HEK293T (cell line): ENCODE measurements around the gene URGCP.

Experiments used
- CTCF ChIA-PET: fragments of 350-600 bp; formaldehyde crosslinking; extraction: SDS; loops from one replicate; lab custom pipeline; 2021; ENCODE audit warnings: antibody characterized with exemption, inconsistent platforms; lab: Yijun Ruan, JAX
- POLR2A ChIA-PET: fragments of 350-600 bp; formaldehyde crosslinking; extraction: SDS; loops from one replicate; lab custom pipeline; 2020; ENCODE audit warnings: antibody characterized with exemption, inconsistent platforms; lab: Yijun Ruan, JAX
- DNase-seq: peaks from one replicate; pipeline ENCODE4 v3.0.0; 2012; ENCODE audit warnings: mixed read lengths; ENCODE audit errors: extremely low spot score
- ARNT ChIP-seq: fragments of 450-650 bp; IDR thresholded peaks from 2 replicates; pipeline ENCODE4 v1.6.1; 2017; ENCODE audit warnings: mild to moderate bottlenecking
- BHLHE40 ChIP-seq: fragments of 450-650 bp; IDR thresholded peaks from 2 replicates; pipeline ENCODE4 v1.6.1; 2016; ENCODE audit warnings: mild to moderate bottlenecking, moderate library complexity, borderline replicate concordance
- CTBP1 ChIP-seq: fragments of 450-650 bp; IDR thresholded peaks from 2 replicates; pipeline ENCODE4 v1.6.1; 2016; ENCODE audit warnings: borderline replicate concordance
- ELF4 ChIP-seq: fragments of 450-650 bp; IDR thresholded peaks from 2 replicates; pipeline ENCODE4 v1.6.1; 2017; ENCODE audit warnings: antibody characterized with exemption
- FOXA1 ChIP-seq: fragments of 450-650 bp; IDR thresholded peaks from 2 replicates; pipeline ENCODE4 v1.6.1; 2016; ENCODE audit warnings: mild to moderate bottlenecking
- FOXK2 ChIP-seq: fragments of 450-650 bp; IDR thresholded peaks from 2 replicates; pipeline ENCODE4 v1.6.1; 2016; ENCODE audit warnings: mild to moderate bottlenecking
- FOXM1 ChIP-seq: fragments of 450-650 bp; IDR thresholded peaks from 2 replicates; pipeline ENCODE4 v1.6.1; 2017; ENCODE audit warnings: mild to moderate bottlenecking, borderline replicate concordance
- HDGF ChIP-seq: fragments of 450-650 bp; IDR thresholded peaks from 2 replicates; pipeline ENCODE4 v1.6.1; 2017; ENCODE audit warnings: antibody characterized with exemption, borderline replicate concordance
- L3MBTL2 ChIP-seq: fragments of 450-650 bp; conservative IDR thresholded peaks from 2 replicates; pipeline ENCODE4 v1.6.1; 2016; ENCODE audit warnings: mild to moderate bottlenecking
- LEF1 ChIP-seq: fragments of 450-650 bp; IDR thresholded peaks from 2 replicates; pipeline ENCODE4 v1.6.1; 2017; ENCODE audit warnings: mild to moderate bottlenecking, borderline replicate concordance
- NFRKB ChIP-seq: fragments of 450-650 bp; IDR thresholded peaks from 2 replicates; pipeline ENCODE4 v1.6.1; 2016; ENCODE audit warnings: mild to moderate bottlenecking, moderate library complexity
- PKNOX1 ChIP-seq: fragments of 450-650 bp; IDR thresholded peaks from 2 replicates; pipeline ENCODE4 v1.6.1; 2016
- SP1 ChIP-seq: fragments of 450-650 bp; IDR thresholded peaks from 2 replicates; pipeline ENCODE4 v1.6.1; 2017
- SUZ12 ChIP-seq: fragments of 450-650 bp; IDR thresholded peaks from 2 replicates; pipeline ENCODE4 v1.6.1; 2016; ENCODE audit warnings: mild to moderate bottlenecking
- TARDBP ChIP-seq: fragments of 450-650 bp; IDR thresholded peaks from 2 replicates; pipeline ENCODE4 v1.6.1; 2016
- ZNF384 ChIP-seq: fragments of 450-650 bp; IDR thresholded peaks from 2 replicates; pipeline ENCODE4 v1.6.1; 2016

The URGCP gene

GRCh38 chr7:43849047-43849446 is 57.3 kb downstream of the URGCP start:
- CTCF ChIA-PET, result no interaction called here
- TF ChIP-seq CTBP1 (no peak), PKNOX1 (no peak)

GRCh38 chr7:43847496-43847895 is 58.9 kb downstream of the URGCP start:
- no peak for DNase-seq
- no peak for TF ChIP-seq SP1
- TF ChIP-seq ZNF384, result no peak
- TF ChIP-seq NFRKB, result no peak
- TF ChIP-seq SUZ12, result no peak
- TF ChIP-seq FOXK2, result no peak
- TF ChIP-seq HDGF, result no peak
- TF ChIP-seq FOXM1, result no peak
- no peak for TF ChIP-seq ELF4
- no peak for TF ChIP-seq FOXA1
- TF ChIP-seq CTBP1, result no peak
- no peak for TF ChIP-seq ARNT
- no peak for TF ChIP-seq LEF1
- TF ChIP-seq L3MBTL2, result no peak
- no peak for TF ChIP-seq TARDBP
- TF ChIP-seq BHLHE40, result no peak
- TF ChIP-seq PKNOX1, result no peak
- ChIA-PET CTCF (no interaction called here), POLR2A (no interaction called here)

More at GRCh38 chr7:43849047-43849446, 57.3 kb downstream of the URGCP start:
- no peak for DNase-seq
- POLR2A ChIA-PET, result interaction anchor here (0.7 kb wide), 1 partner anchor 20 kb away, joined by 3 read pairs; the partner anchor contains the start of gene MRPS24

DNA sequence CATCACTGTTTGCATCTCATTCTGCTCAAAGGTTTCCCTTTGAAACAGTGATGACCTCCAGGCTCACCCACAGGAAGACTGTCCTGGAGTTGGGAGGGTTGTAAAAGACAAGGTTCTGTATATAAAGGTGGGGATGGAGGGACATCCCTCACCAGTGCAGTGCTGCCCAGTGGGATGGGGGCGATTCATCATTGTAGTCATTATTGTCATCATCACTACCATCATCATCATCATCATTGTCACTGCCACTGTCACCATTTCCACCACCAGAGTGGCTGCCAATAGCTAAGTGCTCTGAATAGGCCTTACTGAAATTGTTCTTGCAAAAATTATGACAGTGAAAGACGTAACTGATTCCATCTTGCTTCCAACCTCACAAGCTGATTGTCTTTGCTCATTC is 61.7 kb downstream of the URGCP start:
- DNase-seq, result no peak
- TF ChIP-seq BHLHE40 (no peak), SUZ12 (no peak), ELF4 (no peak), CTBP1 (no peak), FOXA1 (no peak), L3MBTL2 (no peak), LEF1 (no peak), PKNOX1 (no peak), ARNT (no peak), NFRKB (no peak), HDGF (no peak), ZNF384 (no peak), FOXK2 (no peak), SP1 (no peak), TARDBP (no peak), FOXM1 (no peak)
- POLR2A ChIA-PET, result interaction anchor here (1.2 kb wide), 1 partner anchor 25 kb away, joined by 4 read pairs; the partner anchor contains the start of gene MRPS24
- CTCF ChIA-PET, result no interaction called here

DNA sequence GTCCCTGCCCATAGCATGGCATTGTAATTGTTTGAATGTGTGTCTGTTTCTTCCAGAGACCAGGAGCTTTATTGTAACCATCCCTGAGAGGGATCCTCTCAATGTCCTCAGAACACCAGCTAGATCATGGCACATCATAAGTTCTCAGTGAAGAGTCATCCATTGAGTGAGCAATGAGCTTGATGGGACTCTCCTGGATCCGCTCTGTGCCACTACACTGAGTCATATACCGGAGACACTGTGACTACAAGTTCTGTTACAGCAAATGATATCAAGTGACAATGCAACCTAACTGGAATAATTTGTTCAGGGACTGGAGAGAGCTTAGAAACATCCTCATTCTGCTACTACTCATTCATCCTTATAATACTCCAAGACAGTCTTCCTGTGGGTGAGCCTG is 62.1 kb downstream of the URGCP start:
- CTCF ChIA-PET, result interaction anchor here (0.6 kb wide), 1 partner anchor 145 kb away, joined by 6 read pairs; no protein-coding TSS in a partner anchor
- POLR2A ChIA-PET, result interaction anchor here (0.8 to 1.2 kb wide), 2 partner anchors 25 to 262 kb away, joined by 4 read pairs; partner anchors contain the start of genes MRPS24 and STK17A
- no peak for DNase-seq
- TF ChIP-seq LEF1 (no peak), ELF4 (no peak), ARNT (no peak), FOXM1 (no peak), SP1 (no peak), PKNOX1 (no peak), CTBP1 (no peak), SUZ12 (no peak), NFRKB (no peak), FOXK2 (no peak), FOXA1 (no peak), HDGF (no peak), BHLHE40 (no peak), ZNF384 (no peak), L3MBTL2 (no peak), TARDBP (no peak)

DNA sequence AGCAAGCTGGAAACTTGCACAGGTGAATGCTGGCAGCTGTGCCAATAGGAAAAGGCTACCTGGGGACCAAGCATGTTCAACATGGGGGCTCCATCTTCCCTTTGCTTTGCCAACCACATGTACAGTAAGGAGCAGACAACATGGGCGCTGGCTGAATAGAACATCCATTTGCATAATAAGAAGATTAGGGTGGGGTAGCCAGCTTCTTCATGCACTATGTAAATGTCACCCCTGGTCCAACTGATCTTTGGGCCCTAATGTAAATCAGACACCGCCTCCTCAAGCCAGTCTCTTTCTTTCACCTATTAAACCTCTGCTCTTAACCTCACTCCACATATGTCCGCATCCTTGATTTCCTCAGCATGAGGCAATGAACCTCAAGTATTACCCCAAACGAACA is 63.1 kb downstream of the URGCP start:
- POLR2A ChIA-PET, result no interaction called here
- CTCF ChIA-PET, result no interaction called here
- no peak for DNase-seq
- no peak for TF ChIP-seq SP1
- TF ChIP-seq FOXK2, result no peak
- no peak for TF ChIP-seq NFRKB
- TF ChIP-seq SUZ12, result no peak
- TF ChIP-seq FOXM1, result no peak
- TF ChIP-seq ZNF384, result no peak
- TF ChIP-seq BHLHE40, result no peak
- no peak for TF ChIP-seq FOXA1
- TF ChIP-seq ARNT, result no peak
- TF ChIP-seq CTBP1, result no peak

DNA sequence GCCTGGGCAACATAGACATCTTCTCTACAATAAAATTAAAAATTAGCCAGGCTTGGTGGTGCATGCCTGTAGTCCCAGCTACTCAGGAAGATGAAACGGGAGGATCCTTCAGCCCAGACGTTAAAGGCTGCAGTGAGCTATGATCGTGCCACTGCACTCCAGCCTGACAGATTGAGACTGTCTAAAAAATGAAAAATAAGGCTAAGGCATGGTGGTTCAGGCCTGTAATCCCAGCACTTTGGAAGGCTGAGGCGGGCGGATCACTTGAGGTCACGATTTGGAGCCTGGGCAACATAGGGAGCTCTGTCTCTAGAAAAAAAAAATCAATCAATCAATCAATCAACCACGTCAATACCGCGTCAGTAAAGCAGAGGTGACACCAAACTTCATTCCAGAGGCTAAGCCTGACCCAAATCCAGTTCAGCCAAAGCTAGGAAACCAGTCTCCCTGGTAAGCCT is 68.2 kb downstream of the URGCP start:
- TF ChIP-seq NFRKB (no peak), BHLHE40 (no peak), TARDBP (no peak), FOXK2 (no peak), FOXA1 (no peak), ELF4 (no peak), LEF1 (no peak), PKNOX1 (peak; percentile 88)
- POLR2A ChIA-PET, result interaction anchor here (0.9 to 1.7 kb wide), 3 partner anchors 12 to 256 kb away, joined by 3 to 8 read pairs (median 3); partner anchors contain the start of gene STK17A
- no peak for DNase-seq
- CTCF ChIA-PET, result interaction anchor here (0.6 to 2.9 kb wide), 11 partner anchors 11 to 381 kb away, joined by 3 to 24 read pairs (median 4); partner anchors contain the start of genes MRPS24 and STK17A
